Measurements from ENCODE around the gene MTR.
"Not testable (repeated sequence)": the region's sequence is repeated elsewhere in the genome, so short reads cannot be mapped to it uniquely, and the experiment has no call there.

MTR gene

GRCh38 chr1:236834876-236835275, 39.8 kb downstream of the MTR start:
- DNase-seq (ENCODE audit: low read depth): no peak

GRCh38 chr1:236835491-236835890, 40.4 kb downstream of the MTR start:
- DNase-seq (ENCODE audit: low read depth): no peak

GRCh38 chr1:236836157-236836556, 41.1 kb downstream of the MTR start:
- no peak for DNase-seq (ENCODE audit: low read depth)

- no peak for DNase-seq (ENCODE audit: low read depth)
Measured at GRCh38 chr1:236837115-236837514, 42.0 kb downstream of the MTR start.

- no peak for DNase-seq (ENCODE audit: low read depth)
Measured at GRCh38 chr1:236837897-236838296, 42.8 kb downstream of the MTR start.

GRCh38 chr1:236841341-236841740, 46.2 kb downstream of the MTR start:
- no peak for DNase-seq (ENCODE audit: low read depth)

GRCh38 chr1:236844499-236845271, 49.6 kb downstream of the MTR start:
- DNase-seq (ENCODE audit: low read depth): no peak

GRCh38 chr1:236845830-236846229, 50.7 kb downstream of the MTR start:
- DNase-seq (ENCODE audit: low read depth): no peak

- DNase-seq (ENCODE audit: low read depth): no peak
Measured at GRCh38 chr1:236848274-236848923, 53.3 kb downstream of the MTR start.

GRCh38 chr1:236850077-236850979, 55.2 kb downstream of the MTR start:
- no peak for DNase-seq (ENCODE audit: low read depth)

GRCh38 chr1:236851871-236852270, 56.8 kb downstream of the MTR start:
- no peak for DNase-seq (ENCODE audit: low read depth)

GRCh38 chr1:236853921-236854604, 59.0 kb downstream of the MTR start:
- no peak for DNase-seq (ENCODE audit: low read depth)

- DNase-seq (ENCODE audit: low read depth): peak; percentile 32
Measured at GRCh38 chr1:236854605-236854983, 59.5 kb downstream of the MTR start.

- DNase-seq (ENCODE audit: low read depth): not testable (repeated sequence)
Measured at GRCh38 chr1:236856649-236857048, 61.6 kb downstream of the MTR start.

- DNase-seq (ENCODE audit: low read depth): no peak
Measured at GRCh38 chr1:236858165-236858564, 63.1 kb downstream of the MTR start.

GRCh38 chr1:236860101-236860500, 65.0 kb downstream of the MTR start:
- DNase-seq (ENCODE audit: low read depth): no peak

- no peak for DNase-seq (ENCODE audit: low read depth)
Measured at GRCh38 chr1:236860674-236861073, 65.6 kb downstream of the MTR start.

GRCh38 chr1:236861560-236862218, 66.6 kb downstream of the MTR start:
- DNase-seq (ENCODE audit: low read depth): no peak

GRCh38 chr1:236862219-236862591, 67.1 kb downstream of the MTR start:
- DNase-seq (ENCODE audit: low read depth): no peak

- no peak for DNase-seq (ENCODE audit: low read depth)
Measured at GRCh38 chr1:236862615-236863211, 67.6 kb downstream of the MTR start.

GRCh38 chr1:236864211-236864610, 69.1 kb downstream of the MTR start:
- no peak for DNase-seq (ENCODE audit: low read depth)

Data from HS-5 (cell line).